ENCODE measurements around the gene SYCP2L.
A peak's percentile ranks its signal among the peaks of the same experiment; 100 is the strongest.
"Not testable (repeated sequence)": the region's sequence is repeated elsewhere in the genome, so short reads cannot be mapped to it uniquely, and the experiment has no call there.

The SYCP2L gene

DNA sequence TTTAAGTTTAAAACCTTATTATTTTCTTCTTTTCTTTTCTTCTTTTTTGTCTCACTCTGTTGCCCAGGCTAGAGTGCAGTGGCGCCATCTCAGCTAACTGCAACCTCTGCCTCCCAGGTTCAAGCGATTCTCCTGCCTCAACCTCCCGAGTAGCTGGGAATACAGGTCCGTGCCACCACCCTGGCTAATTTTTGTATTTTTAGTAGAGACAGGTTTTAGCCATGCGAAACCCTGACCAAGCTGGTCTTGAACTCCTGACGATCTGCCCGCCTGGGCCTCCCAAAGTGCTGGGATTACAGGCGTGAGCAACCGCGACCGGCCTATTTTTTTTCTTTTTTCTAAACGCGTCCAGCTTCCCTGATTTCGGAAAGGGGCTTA is 4.6 kb upstream of the SYCP2L start:
- DNase-seq = not testable (repeated sequence)

DNA sequence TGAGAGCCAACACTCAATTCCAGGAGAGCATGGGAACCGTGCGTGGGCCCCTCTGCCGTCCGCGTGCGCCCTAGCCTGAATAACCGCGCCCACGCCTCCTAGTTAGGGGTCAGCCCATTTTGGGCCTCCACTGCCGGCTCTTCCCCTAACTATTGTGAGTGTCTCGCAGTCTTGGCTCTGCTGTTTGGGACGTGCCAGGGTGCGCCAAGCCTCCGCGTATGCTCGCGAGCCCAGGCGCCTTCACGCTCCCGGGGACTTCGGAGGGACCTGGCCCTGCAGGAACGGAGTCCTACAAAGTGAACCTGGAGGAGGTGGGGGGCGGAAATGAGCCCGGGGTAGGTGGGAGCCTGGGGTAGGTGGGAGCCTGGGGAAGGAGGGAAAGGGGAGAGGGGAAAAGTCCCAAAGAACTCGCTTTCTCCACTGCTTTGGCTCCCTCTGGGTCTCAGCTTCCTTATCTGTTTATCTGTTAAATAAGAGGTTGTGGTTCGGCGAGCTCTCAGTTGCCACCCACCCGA is 4.1 kb upstream of the SYCP2L start:
- DNase-seq = no peak

GRCh38 chr6:10883312-10884244 is 3.3 kb upstream of the SYCP2L start:
- no peak for DNase-seq

GRCh38 chr6:10884245-10884972 is 2.4 kb upstream of the SYCP2L start:
- no peak for DNase-seq

GRCh38 chr6:10886365-10886690 is 524 bp upstream of the SYCP2L start:
- DNase-seq = not testable (repeated sequence)

DNA sequence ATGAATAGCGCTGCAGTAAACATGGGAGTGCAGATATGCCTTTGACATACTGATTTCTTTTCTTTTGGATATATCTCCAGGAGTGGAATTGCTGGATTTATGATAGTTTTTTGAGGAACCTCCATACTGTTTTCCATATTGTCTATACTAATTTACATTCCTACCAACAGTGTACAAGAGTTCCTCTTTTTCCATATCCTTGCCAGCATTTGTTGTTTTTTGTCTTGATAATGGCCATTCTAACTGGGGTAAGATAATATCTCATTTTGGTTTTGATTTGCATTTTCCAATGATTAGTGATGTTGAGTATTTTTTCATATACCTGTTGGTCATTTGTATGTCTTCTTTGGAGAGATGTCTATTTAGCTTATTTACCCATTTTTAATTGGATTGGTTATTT is 3.3 kb downstream of the SYCP2L start:
- no peak for DNase-seq

- no peak for DNase-seq
These were observed 5.1 kb downstream of the SYCP2L start for GRCh38 chr6:10891960-10892359.

DNA sequence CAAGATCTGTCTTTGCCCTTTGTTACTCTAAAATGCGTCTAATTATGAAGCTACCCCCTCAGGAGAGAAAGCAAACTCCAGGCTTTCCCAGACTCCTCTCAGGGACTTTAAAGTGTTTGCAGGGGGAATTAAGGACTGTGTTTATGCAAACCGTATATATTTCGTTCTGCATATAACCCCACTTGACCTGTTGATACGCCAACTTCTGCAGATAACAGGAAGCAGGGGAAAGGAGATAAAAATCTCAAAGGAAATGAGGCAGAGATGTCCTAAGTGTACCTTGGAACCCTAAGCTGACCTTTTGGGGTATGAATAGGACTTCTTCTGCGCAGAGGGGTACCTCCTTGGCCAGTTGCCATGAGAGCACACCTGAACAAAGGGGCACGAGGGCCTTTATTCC is 8.1 kb downstream of the SYCP2L start:
- DNase-seq = no peak

DNA sequence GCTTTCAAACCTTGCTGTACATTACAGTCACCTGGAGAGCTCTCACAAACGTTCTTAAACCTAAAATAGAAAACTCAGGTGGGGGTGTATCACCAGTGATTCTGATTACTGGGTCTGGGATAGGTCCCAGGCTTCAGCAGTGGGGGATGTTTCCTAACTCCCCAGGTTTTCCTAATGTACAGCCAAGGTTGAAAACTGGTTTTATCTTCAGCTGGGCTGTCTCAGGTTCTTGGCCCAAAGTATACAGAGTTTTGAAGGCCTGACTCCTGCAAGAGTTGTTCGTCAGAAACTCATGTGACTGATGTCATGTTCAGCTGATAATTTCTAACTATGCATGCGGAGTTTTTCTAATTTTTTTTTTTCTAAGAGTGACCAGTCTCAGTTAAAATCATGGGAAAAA is 9.8 kb downstream of the SYCP2L start:
- no peak for DNase-seq

- DNase-seq = no peak
These were observed 14.9 kb downstream of the SYCP2L start for GRCh38 chr6:10901770-10902169.

DNA sequence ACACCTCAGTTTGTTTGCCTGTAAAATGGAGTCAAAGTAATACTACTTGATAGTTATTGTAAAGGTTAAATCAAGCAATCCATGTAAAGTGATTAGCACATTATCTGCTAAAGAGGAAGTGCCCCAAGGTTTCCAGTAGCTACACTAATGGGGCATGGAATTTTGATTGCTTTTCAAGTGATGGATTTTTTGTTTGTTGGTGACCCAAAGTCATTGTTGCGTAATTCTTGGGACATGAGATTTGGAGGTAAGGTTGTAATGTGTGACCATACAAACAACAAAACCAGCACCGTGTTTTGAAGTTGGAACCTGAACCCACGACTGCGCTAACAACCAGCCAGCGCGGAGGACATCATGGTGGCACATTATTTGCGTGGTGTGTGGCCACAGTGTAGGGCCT is 17.2 kb downstream of the SYCP2L start:
- DNase-seq = no peak

DNA sequence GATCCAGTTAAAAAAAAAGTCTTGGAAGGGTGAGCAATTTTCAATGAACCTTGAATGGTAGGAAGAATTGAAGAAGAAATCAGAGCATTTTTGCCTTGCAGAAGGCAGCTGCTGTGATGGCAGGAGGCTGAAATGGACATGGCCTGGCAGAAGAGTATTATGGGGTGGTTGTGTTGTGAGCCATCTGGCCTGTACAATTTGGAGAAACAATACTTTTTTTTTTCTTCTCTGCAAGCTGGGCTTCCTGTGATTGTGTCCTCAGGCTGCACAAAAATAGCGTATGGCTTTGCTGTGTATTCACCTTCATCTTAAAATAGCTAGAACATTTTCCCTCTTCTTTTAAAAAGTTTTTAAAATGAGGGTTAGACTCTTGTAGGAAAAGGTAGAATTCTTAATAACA is 21.4 kb downstream of the SYCP2L start:
- no peak for DNase-seq

DNA sequence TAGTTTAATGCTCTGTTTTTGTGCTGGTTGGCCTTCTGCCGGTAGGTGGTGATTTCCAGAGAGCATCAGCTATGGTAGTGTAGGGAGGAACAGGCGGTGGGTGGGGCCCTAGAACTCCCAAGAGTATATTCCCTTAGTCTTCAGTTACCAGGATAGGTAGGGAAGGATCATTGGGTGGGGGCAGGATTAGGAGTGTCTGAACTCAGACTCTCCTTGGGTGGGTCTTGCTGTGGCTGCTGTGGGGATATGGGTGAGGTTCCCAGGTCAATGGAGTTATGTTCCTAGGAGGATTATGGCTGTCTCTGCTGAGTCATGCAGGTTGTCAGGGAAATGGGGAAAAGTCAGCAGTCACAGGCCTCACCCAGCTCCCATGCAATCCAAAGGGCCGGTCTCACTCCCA is 32.7 kb downstream of the SYCP2L start:
- peak; percentile 29 for DNase-seq

DNA sequence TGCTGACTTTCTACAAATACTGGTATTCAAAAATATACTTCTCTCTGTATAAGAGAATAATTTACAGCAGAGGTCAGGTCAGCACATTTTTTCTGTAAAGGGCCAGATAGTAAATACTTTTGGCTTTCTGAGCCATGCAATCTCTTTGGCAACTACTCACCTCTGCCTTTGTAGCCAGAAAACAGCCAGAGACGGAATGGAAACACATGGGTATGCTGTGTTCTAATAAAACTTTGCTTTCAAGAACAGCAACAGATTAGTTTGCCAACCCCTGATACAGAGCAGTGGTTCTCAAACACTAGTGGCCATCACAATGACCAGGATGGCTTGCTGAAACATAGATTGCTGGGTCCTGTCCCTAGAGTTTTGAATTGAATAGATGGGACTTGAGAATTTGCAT is 46.3 kb downstream of the SYCP2L start:
- no peak for DNase-seq

- no peak for DNase-seq
These were observed 53.0 kb downstream of the SYCP2L start for GRCh38 chr6:10939840-10940239.

DNA sequence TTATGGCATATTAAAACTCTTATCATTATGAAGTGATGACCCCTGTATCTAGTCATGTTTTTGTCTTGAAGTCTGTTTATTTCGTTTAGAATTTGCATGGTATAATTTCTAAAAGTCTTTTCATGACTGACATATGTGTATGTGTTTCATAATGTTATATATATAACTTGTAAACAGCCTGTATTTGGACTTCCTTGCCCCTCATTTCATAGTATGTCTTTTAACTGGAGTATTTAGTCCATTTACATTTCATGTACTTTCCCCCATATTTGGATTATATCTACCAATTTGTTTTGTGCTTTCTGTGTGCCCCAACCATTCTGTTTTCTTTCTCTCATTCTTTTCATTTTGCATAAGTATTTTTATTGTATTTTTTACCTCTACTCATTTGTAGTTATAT is 59.0 kb downstream of the SYCP2L start:
- no peak for DNase-seq

- DNase-seq = no peak
These were observed 61.1 kb downstream of the SYCP2L start for GRCh38 chr6:10947966-10948365.

- DNase-seq = no peak
These were observed 63.0 kb downstream of the SYCP2L start for GRCh38 chr6:10949579-10950490.

- peak; percentile 36 for DNase-seq
These were observed 64.9 kb downstream of the SYCP2L start for GRCh38 chr6:10951675-10952282.

DNA sequence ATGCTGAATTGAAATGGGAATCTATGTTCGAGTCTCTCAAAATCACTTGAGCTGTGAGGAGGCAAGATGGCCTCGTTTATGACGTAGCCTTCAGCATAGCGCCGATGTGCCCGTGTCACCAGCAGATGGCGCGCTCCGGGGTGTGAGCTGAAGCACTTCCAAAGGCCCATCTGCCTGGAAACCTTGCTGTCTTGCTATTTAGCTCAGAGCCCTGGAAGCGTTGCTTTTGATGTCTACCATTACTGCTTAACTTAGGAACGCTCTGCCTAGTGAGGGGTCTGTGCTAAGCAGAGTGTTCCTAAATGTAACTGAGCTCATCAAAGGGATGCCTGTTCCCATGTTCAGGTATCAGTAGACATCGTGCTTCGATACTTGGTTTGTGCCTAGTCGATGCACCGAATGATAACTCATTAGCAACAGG is 67.7 kb downstream of the SYCP2L start:
- peak; percentile 91 for DNase-seq

- no peak for DNase-seq
These were observed 69.9 kb downstream of the SYCP2L start for GRCh38 chr6:10956776-10957175.

DNA sequence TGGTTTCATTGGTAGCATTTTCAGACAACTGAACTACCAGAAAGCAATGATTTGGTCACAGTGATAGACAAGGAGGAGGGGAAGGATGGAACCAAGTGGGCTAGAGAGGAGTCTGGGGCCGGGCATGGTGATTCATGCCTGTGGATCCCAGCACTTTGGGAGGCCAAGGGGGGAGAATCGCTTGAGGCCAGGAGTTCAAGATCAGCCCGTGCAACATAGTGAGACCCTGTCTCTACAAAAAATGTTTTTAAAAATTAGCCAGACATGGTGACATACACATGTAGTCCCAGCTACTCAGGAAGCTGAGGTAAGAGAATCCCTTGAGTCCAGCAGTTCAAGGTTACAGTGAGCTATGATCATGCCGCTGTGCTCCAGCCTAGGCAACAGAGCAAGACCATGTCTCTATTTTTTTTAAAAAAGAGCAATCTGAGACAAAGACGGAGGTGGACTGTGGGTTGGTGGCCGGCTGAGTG is 70.6 kb downstream of the SYCP2L start:
- no peak for DNase-seq
